HEK293 (cell line): ENCODE measurements around the gene HRH2.

Experiments used
- GLIS2 ChIP-seq: fragments of 450-650 bp; formaldehyde crosslinking; IDR thresholded peaks from 2 replicates; pipeline ENCODE4 v1.5.1; 2016; ENCODE audit warnings: missing biosample characterization, missing genetic modification characterization
- KLF10 ChIP-seq: fragments of 450-650 bp; IDR thresholded peaks from 2 replicates; pipeline ENCODE4 v1.5.1; 2018; ENCODE audit warnings: missing biosample characterization, mild to moderate bottlenecking, missing genetic modification characterization
- MZF1 ChIP-seq: fragments of 450-650 bp; formaldehyde crosslinking; IDR thresholded peaks from 2 replicates; pipeline ENCODE4 v1.5.1; 2017; ENCODE audit warnings: missing biosample characterization, missing genetic modification characterization, borderline replicate concordance
- SETDB1 ChIP-seq: IDR thresholded peaks from one replicate; pipeline ENCODE4 v1.6.1; 2017; ENCODE audit warnings: mild to moderate bottlenecking, low read length, moderate library complexity, mixed read lengths; ENCODE audit not compliant: insufficient read length
- ZFP3 ChIP-seq: fragments of 450-650 bp; formaldehyde crosslinking; IDR thresholded peaks from 2 replicates; pipeline ENCODE4 v1.5.1; 2016; ENCODE audit warnings: low read depth, missing biosample characterization, missing genetic modification characterization
- ZNF169 ChIP-seq: fragments of 450-650 bp; formaldehyde crosslinking; IDR thresholded peaks from 2 replicates; pipeline ENCODE4 v1.5.1; 2016; ENCODE audit warnings: missing biosample characterization, missing genetic modification characterization
- ZNF324 ChIP-seq: fragments of 450-650 bp; formaldehyde crosslinking; IDR thresholded peaks from 2 replicates; pipeline ENCODE4 v1.5.1; 2016; ENCODE audit warnings: missing biosample characterization, missing genetic modification characterization
- ZNF548 ChIP-seq: fragments of 450-650 bp; formaldehyde crosslinking; IDR thresholded peaks from 2 replicates; pipeline ENCODE4 v1.5.1; 2016; ENCODE audit warnings: missing biosample characterization, missing genetic modification characterization
- ZNF560 ChIP-seq: fragments of 450-650 bp; formaldehyde crosslinking; IDR thresholded peaks from 2 replicates; pipeline ENCODE4 v1.5.1; 2017; ENCODE audit warnings: missing biosample characterization, missing genetic modification characterization, borderline replicate concordance
- ZNF777 ChIP-seq: fragments of 450-650 bp; formaldehyde crosslinking; IDR thresholded peaks from 2 replicates; pipeline ENCODE4 v1.5.1; 2017; ENCODE audit warnings: missing biosample characterization, missing genetic modification characterization, borderline replicate concordance
- TF ChIP-seq, protein P1 (sequence below): fragments of 450-650 bp; formaldehyde crosslinking; IDR thresholded peaks from 2 replicates; pipeline ENCODE4 v1.5.1; 2016; ENCODE audit warnings: missing biosample characterization, missing genetic modification characterization
- TF ChIP-seq, protein P2 (sequence below): fragments of 450-650 bp; formaldehyde crosslinking; IDR thresholded peaks from 2 replicates; pipeline ENCODE4 v1.5.1; 2016; ENCODE audit warnings: missing biosample characterization, missing genetic modification characterization
- TF ChIP-seq, protein P3 (sequence below): fragments of 450-650 bp; formaldehyde crosslinking; IDR thresholded peaks from 2 replicates; pipeline ENCODE4 v1.5.1; 2016; ENCODE audit warnings: missing biosample characterization, missing genetic modification characterization
- TF ChIP-seq, protein P4 (sequence below): fragments of 450-650 bp; formaldehyde crosslinking; IDR thresholded peaks from 2 replicates; pipeline ENCODE4 v1.5.1; 2016; ENCODE audit warnings: missing biosample characterization, missing genetic modification characterization

DNA sequence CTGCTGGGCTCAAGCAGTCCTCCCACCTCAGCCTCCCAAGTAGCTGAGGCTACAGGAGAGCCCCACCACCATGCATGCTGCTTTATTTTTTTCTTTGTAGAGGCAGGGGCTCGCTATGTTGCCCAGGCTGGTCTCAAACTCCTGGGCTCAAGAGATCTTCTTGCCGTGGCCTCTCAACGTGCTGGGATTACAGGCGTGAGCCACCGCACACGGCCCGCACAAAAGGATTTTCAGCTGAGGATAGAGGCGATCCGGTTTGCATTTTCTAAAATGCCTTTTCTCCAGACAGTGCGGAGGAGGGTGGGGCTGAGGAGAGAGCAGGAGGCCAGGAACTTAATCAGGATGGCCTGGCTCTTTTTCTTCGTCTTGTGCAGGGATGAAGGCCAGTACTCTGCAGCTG, 6.9 kb downstream of the HRH2 start:
- TF ChIP-seq GLIS2 (tag by site-specific recombination) (no peak), ZNF169 (tag by site-specific recombination) (no peak), ZNF548 (no peak), ZNF560 (tag by site-specific recombination) (no peak), KLF10 (tag by site-specific recombination) (no peak), ZNF777 (tag by site-specific recombination) (no peak), MZF1 (tag by site-specific recombination) (no peak), SETDB1 (no peak), ZFP3 (tag by site-specific recombination) (no peak), ZNF324 (tag by site-specific recombination) (no peak)
- TF ChIP-seq, protein P1, sequence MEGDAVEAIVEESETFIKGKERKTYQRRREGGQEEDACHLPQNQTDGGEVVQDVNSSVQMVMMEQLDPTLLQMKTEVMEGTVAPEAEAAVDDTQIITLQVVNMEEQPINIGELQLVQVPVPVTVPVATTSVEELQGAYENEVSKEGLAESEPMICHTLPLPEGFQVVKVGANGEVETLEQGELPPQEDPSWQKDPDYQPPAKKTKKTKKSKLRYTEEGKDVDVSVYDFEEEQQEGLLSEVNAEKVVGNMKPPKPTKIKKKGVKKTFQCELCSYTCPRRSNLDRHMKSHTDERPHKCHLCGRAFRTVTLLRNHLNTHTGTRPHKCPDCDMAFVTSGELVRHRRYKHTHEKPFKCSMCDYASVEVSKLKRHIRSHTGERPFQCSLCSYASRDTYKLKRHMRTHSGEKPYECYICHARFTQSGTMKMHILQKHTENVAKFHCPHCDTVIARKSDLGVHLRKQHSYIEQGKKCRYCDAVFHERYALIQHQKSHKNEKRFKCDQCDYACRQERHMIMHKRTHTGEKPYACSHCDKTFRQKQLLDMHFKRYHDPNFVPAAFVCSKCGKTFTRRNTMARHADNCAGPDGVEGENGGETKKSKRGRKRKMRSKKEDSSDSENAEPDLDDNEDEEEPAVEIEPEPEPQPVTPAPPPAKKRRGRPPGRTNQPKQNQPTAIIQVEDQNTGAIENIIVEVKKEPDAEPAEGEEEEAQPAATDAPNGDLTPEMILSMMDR (tag by site-specific recombination) = no peak
- TF ChIP-seq, protein P2, sequence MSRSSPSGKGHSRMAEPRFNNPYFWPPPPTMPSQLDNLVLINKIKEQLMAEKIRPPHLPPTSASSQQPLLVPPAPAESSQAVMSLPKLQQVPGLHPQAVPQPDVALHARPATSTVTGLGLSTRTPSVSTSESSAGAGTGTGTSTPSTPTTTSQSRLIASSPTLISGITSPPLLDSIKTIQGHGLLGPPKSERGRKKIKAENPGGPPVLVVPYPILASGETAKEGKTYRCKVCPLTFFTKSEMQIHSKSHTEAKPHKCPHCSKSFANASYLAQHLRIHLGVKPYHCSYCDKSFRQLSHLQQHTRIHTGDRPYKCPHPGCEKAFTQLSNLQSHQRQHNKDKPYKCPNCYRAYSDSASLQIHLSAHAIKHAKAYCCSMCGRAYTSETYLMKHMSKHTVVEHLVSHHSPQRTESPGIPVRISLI (tag by site-specific recombination) = no peak
- TF ChIP-seq, protein P3, sequence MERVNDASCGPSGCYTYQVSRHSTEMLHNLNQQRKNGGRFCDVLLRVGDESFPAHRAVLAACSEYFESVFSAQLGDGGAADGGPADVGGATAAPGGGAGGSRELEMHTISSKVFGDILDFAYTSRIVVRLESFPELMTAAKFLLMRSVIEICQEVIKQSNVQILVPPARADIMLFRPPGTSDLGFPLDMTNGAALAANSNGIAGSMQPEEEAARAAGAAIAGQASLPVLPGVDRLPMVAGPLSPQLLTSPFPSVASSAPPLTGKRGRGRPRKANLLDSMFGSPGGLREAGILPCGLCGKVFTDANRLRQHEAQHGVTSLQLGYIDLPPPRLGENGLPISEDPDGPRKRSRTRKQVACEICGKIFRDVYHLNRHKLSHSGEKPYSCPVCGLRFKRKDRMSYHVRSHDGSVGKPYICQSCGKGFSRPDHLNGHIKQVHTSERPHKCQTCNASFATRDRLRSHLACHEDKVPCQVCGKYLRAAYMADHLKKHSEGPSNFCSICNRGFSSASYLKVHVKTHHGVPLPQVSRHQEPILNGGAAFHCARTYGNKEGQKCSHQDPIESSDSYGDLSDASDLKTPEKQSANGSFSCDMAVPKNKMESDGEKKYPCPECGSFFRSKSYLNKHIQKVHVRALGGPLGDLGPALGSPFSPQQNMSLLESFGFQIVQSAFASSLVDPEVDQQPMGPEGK (tag by site-specific recombination) = no peak
- TF ChIP-seq, protein P4, sequence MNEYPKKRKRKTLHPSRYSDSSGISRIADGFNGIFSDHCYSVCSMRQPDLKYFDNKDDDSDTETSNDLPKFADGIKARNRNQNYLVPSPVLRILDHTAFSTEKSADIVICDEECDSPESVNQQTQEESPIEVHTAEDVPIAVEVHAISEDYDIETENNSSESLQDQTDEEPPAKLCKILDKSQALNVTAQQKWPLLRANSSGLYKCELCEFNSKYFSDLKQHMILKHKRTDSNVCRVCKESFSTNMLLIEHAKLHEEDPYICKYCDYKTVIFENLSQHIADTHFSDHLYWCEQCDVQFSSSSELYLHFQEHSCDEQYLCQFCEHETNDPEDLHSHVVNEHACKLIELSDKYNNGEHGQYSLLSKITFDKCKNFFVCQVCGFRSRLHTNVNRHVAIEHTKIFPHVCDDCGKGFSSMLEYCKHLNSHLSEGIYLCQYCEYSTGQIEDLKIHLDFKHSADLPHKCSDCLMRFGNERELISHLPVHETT = no peak
